Lower lobe of right lung (tissue), 2 donors: ENCODE results near the gene UBE2V1. TPM values are rescaled to one million over a fixed set of nuclear protein-coding genes. Genes with fewer than 3 reads are reported as not detected.

Source experiments
- ATAC-seq, 2 donors: fragments of 200-7000 bp; cut with Tn5 transposase; one replicate each; pipeline ENCODE4 v1.9.1; 2020 to 2022; ENCODE audit warnings: mild to moderate bottlenecking in 2 of 2, moderate library complexity in 2 of 2
- DNase-seq: peaks from one replicate; pipeline ENCODE4 v3.0.0-alpha.2; 2020
- H3K27ac ChIP-seq: fragments of 200-600 bp; one replicate; pipeline ENCODE4 v1.8.0; 2022
- H3K27me3 ChIP-seq: fragments of 200-600 bp; one replicate; pipeline ENCODE4 v1.8.0; 2022; ENCODE audit warnings: low read depth
- H3K36me3 ChIP-seq: fragments of 200-600 bp; one replicate; pipeline ENCODE4 v1.8.0; 2022; ENCODE audit warnings: mild to moderate bottlenecking
- H3K4me1 ChIP-seq: fragments of 200-600 bp; one replicate; pipeline ENCODE4 v1.8.0; 2022
- H3K4me3 ChIP-seq: fragments of 200-600 bp; one replicate; pipeline ENCODE4 v1.8.0; 2022; ENCODE audit warnings: mild to moderate bottlenecking
- H3K9me3 ChIP-seq: fragments of 200-600 bp; one replicate; pipeline ENCODE4 v1.8.0; 2022
- intact Hi-C: fragments of 100-400 bp; cut with DNase I; formaldehyde crosslinking; loops from one replicate; pipeline ENCODE4 v1.11.0; 2022
- total RNA-seq: library from RNA; stranded (reverse); fragmentation: NEBNext Ultra II Directional; extraction: Animal tissue kit (Norgen Biotek cat#: 25700); gene quantifications from one replicate; pipeline ENCODE4 v1.2.1, GENCODE V29; 2021
- TF ChIP-seq, protein P1 (sequence below): fragments of 200-600 bp; IDR thresholded peaks from one replicate; pipeline ENCODE4 v1.8.0; 2022; ENCODE audit warnings: antibody characterized with exemption, mild to moderate bottlenecking
- donor health status: DM: no; HTN: yes; CAD: no; lungs with severe emphysema.

UBE2V1 gene
- total RNA-seq, 1 donor from 2014 or later = 83.4 TPM

DNA sequence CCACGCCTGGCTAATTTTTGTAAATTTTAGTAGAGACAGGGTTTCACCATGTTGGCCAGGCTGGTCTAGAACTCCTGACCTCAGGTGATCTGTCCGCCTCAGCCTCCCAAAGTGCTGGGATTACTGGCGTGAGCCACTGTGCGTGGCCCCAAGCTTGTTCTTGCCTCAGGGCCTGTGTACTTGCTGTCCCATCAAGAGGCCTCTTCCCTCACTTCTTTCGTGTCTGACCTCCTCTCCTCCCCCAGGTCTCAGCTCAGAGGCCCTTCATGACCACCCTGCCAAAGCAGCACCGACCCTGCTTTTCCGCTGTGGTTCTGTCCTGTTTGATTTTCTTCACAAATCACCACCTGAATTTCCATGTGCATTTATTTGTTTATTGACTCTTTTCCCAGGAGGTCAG is 10.5 kb upstream of the UBE2V1 start:
- Histone ChIP-seq H3K4me1 (peaks cover 10% of the 10 kb centered on the region), H3K4me3 (no peak overlapping the region), H3K27ac (no peak overlapping the region), H3K36me3 (peaks cover 53% of the 10 kb centered on the region), H3K27me3 (no peaks in the 10 kb centered on the region), H3K9me3 (no peaks in the 10 kb centered on the region)
- TF ChIP-seq, protein P1, sequence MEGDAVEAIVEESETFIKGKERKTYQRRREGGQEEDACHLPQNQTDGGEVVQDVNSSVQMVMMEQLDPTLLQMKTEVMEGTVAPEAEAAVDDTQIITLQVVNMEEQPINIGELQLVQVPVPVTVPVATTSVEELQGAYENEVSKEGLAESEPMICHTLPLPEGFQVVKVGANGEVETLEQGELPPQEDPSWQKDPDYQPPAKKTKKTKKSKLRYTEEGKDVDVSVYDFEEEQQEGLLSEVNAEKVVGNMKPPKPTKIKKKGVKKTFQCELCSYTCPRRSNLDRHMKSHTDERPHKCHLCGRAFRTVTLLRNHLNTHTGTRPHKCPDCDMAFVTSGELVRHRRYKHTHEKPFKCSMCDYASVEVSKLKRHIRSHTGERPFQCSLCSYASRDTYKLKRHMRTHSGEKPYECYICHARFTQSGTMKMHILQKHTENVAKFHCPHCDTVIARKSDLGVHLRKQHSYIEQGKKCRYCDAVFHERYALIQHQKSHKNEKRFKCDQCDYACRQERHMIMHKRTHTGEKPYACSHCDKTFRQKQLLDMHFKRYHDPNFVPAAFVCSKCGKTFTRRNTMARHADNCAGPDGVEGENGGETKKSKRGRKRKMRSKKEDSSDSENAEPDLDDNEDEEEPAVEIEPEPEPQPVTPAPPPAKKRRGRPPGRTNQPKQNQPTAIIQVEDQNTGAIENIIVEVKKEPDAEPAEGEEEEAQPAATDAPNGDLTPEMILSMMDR = no peak
- ATAC-seq (no peak), DNase-seq (no peak)
- intact Hi-C loops = no loop called here

DNA sequence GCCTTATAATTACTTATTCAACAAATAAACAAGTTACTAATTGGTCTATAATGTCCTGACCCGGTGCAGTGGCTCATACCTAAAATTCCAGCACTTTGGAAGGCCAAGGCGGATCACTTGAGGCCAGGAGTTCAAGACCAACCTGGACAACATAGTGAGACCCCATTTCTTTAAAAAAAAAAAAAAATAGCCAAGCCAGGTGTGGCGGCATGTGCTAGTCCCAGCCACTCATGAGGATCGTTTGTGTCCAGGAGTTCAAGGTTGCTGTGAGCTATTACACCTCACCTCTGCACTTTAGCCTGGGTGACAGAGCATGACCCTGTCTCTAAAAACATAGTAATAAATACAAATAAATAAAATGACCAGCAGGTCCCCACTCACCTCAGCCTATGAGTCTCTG is 9.8 kb upstream of the UBE2V1 start:
- intact Hi-C loops = no loop called here
- Histone ChIP-seq H3K27me3 (no peaks in the 10 kb centered on the region), H3K36me3 (peaks cover 47% of the 10 kb centered on the region)

DNA sequence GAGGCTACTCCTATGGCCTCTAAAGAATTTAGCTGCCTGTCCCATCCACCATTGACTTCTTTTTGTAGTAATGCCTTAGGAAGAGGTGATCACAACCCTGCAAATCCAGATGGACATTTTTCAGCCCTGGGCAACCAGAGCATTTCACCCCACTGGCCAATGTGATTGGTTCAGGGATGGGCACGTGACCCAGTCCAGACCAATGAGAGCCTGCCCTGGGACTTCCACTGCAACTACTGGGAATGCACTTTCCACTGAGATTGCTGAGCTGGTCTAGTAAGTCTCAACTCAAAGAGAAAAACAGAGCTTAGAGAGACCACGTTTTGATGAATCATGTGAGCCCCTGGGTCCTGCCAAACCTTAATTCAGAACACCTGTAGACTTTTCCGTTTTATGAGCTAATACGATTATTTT is 8.9 kb upstream of the UBE2V1 start:
- H3K27ac ChIP-seq = no peak overlapping the region
- intact Hi-C loops = no loop called here
- TF ChIP-seq, protein P1 = no peak
- H3K36me3 ChIP-seq = peaks cover 38% of the 10 kb centered on the region
- no peaks in the 10 kb centered on the region for H3K27me3 ChIP-seq
- ATAC-seq (peak in 1 of 2 donors; percentile 28), DNase-seq (no peak)
- H3K9me3 ChIP-seq = no peaks in the 10 kb centered on the region
- H3K4me1 ChIP-seq = peaks cover 10% of the 10 kb centered on the region
- no peak overlapping the region for H3K4me3 ChIP-seq

More for the DNA sequence above, 9.8 kb upstream of the UBE2V1 start:
- H3K27ac ChIP-seq = no peak overlapping the region
- no peaks in the 10 kb centered on the region for H3K9me3 ChIP-seq
- H3K4me1 ChIP-seq = peaks cover 10% of the 10 kb centered on the region
- no peak for ATAC-seq
- TF ChIP-seq, protein P1 = no peak
- H3K4me3 ChIP-seq = no peak overlapping the region
- no peak for DNase-seq

DNA sequence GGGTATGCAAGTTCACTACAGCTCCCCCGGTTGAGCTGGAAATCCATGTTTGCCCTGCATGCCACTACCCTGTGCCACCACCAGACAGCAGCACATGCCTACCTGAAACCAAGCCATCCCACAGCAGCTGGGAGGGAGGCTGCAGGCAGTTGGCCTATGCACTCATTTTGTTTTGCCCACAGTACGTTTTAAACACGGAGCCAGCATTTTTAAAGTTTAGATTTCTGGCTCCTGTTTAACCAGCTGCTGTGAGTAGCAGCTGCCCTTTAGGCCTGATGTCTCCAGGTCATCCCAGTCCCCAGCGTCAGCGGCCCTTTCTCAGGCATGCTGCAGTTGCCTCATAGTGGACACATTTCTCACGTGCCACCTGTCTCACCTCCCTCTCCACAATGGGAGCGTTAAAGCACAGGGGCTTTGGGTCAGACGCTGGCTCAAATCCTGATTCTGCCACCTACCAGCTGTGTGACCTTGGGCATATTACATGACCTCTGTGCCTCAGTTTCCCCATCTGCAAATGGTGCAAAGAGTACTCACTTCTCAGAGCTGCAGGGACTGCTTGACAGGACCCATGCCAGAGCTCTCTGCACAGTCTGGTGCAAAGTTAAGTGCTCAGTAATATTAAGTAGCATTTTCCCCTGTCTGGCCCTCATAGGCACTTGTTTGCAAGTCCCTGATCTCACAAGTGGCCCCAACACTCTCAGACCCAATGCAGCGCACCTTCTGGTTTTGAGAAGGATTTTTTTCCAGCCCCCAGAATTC is 8.2 kb upstream of the UBE2V1 start:
- DNase-seq (peak; percentile 63), ATAC-seq (peak; percentile 84 to 90)
- TF ChIP-seq, protein P1 = peak; percentile 84
- H3K36me3 ChIP-seq = peaks cover 30% of the 10 kb centered on the region
- peaks cover 14% of the 10 kb centered on the region for H3K4me1 ChIP-seq
- H3K9me3 ChIP-seq = no peaks in the 10 kb centered on the region
- no peak overlapping the region for H3K4me3 ChIP-seq
- peak overlapping the region; percentile 15 for H3K27ac ChIP-seq
- H3K27me3 ChIP-seq = no peaks in the 10 kb centered on the region
- intact Hi-C loops = no loop called here

DNA sequence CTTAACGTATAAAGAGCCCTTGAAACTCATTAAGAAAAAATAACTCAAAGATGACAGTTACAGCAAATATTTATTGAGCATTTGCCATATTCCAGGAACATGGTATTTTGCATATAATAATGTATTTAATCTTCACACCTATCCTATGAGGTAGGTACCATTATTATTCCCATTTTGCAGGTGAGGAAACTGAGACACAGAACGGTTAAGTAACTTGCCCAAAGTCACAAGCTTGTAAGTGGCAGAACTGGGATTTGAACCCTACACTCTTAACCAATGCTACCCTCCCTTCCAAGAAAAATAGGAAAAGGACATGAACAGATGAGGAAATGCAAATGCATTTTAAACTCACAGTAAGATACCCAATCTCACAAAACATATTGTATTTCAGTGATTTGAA is 5.3 kb upstream of the UBE2V1 start:
- DNase-seq (no peak), ATAC-seq (no peak)
- Histone ChIP-seq H3K27ac (no peak overlapping the region), H3K27me3 (no peaks in the 10 kb centered on the region), H3K4me3 (no peak overlapping the region), H3K9me3 (no peaks in the 10 kb centered on the region), H3K4me1 (peaks cover 36% of the 10 kb centered on the region), H3K36me3 (peaks cover 1% of the 10 kb centered on the region)
- intact Hi-C loops = no loop called here
- TF ChIP-seq, protein P1 = no peak
